GM19468 (cell line): ENCODE measurements around the gene TSHR.
A peak's percentile ranks its signal among the peaks of the same experiment; 100 is the strongest.

Experiments used
- ATAC-seq: cut with Tn5 transposase; IDR thresholded peaks from one replicate; pipeline ENCODE4 v1.9.1; 2021; ENCODE audit warnings: mild to moderate bottlenecking, moderate library complexity, moderate number of reproducible peaks; ENCODE audit not compliant: unreplicated experiment; ENCODE audit errors: extremely low read depth

TSHR gene

DNA sequence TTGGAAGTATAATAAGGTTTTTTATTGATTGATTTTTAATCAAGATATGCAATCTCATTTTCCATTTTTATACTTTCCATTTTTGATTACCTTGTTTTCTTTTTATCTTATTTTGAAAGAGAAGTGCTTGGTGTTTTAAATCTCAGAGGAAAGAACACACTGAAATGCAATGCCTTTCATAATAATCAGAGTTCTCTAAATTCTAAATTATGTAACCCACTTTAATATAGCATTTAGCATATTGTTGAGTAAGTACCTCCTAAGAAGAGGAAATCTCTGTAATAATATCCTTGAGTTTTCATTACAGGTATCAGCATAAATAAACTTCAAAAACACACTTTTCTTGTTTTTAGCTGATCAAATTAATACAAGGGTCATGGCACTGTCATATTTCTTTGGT is 168.4 kb downstream of the TSHR start:
- ATAC-seq, result no peak

DNA sequence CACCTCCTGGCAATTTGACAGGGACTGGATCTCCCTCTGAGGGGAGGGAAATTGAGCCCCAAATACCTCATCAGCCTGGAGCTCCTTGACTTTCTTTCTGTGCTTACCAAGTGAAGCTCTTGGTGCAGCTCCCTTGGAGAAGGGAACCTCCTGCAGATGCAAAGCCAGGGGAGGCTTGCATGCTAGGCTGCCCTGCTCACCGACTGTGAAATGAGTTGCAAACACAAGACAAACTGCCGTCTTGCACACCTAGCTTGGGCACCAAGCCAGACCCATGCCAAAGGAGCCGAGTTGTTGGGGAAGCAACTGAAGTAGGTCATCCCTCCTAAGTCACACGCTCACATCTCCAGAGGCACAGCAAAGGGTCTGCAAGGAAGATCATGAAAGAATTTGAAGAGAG is 170.1 kb downstream of the TSHR start:
- ATAC-seq, result no peak

DNA sequence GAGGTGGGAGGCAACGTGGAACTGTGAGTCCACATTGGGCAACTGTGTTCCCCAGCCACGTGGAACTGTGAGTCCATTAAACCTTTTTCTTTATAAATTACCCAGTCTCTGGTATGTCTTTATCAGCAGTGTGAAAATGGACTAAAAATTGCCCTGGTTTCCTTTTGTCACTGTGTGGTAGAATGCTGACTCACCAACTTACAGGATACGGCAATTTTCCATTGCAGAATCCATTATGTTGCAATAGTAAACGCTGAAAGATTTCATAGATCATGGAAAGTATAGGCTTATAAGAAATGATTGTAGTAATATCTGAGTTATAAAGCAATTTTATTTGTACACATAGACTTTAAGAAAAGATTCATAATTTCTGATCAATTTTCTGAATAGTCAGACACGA is 172.4 kb downstream of the TSHR start:
- ATAC-seq, result no peak

DNA sequence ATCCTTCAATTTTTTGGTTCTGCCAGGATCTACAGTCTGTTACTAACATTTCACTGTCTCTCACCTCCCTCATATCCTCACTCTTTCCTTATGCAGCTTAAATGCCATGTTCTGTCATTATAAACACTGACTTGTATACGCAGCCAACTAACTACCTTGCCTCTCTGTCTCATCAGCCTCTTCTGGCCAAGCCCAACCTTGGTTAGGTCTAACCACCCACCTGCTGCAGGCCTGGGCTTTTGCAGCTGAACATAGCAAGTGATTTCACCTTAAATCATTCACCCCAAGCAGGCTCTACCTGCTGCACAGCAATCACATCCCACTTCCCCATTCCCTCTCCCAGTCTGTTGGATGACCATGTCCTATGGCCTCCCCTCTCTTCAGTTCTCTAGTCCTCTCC is 173.8 kb downstream of the TSHR start:
- no peak for ATAC-seq

DNA sequence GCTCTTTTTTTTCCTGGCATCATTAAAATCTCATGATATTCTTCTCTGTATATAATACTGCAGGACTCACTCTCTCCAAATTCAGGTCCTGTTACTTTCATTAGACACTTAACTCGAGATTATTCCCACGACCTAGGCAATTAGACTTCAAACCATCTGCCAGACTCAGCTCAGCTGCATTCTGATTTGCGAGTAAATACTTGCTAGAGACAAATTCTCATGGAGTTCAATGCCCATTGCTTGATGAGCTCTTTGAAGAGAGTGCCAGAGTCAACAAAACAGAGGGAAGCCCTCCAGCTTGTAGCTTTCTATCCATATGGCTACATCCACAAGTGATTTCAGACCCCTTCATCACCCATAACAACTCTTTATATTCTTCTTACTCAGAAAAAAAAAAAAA is 177.0 kb downstream of the TSHR start:
- no peak for ATAC-seq

DNA sequence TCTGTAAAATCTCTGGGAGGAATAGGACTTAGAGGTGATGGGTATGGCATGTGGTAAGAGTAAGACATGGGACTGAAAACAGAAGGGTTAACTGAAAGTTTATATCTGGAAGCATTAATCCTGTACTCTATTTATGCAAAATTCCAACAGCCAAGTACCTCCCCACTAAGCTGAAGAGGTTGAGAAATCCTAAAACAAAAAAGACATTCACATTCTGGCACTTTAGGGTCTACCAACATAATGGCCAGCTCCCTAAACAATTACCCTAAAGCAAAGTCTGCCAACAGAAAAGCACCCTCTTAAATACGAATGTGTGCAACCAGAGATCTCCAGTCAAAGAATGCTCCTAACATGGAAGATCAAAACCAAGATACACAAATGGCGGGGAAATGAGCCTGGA is 178.0 kb downstream of the TSHR start:
- no peak for ATAC-seq

DNA sequence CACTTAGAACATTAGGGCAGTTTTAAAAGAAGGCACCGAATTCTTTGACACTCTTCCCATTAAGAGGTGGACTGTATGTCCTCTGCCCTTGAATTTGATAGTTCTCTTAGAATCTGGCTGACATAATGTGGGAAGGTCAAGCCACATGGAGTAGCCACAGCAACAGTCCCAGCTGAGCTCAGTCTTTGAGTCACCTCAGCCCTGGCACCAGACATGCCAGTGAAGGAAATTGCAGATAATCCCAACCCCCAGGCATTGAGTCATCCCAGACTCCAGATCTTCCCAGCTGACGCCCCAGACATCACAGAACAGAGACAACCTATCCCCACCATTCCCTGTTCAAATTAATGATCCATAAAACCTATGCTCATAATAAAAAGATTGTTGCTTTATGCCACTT is 181.9 kb downstream of the TSHR start:
- ATAC-seq, result no peak

DNA sequence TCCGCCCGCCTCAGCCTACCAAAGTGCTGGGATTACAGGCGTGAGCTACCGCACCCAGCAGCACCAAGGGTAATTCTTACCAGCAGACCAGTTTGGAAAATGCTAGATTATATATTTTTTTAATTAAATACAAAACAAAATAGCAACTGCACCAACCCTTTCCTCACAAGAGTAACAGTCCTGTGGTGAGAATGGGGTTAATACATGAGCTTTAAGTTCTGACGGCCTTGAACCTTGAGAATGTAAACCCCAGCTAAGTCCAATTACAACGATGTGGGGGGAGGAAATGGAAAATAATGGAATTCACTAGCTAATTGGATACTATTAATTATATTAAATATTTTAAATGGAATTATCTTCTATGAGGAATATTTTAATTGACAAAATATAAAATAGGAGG is 183.0 kb downstream of the TSHR start:
- ATAC-seq, result no peak

DNA sequence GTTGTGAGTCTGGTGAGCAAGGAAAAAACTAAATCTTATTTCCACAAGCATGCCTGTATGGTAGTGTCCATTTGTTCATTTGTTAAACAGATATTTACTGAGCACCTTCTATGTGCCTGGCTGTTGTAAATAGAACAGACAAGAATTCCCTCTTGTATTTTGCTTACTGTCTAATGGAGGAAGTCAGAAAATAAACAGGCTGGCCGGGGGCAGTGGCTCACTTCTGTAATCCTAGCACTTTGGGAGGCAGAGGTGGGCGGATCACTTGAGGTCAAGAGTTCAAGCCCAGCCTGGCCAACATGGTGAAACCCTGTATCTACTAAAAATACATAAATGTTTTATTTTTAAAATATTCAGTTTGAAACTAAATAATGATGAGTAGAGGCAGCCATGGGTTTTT is 186.0 kb downstream of the TSHR start:
- ATAC-seq, result no peak

DNA sequence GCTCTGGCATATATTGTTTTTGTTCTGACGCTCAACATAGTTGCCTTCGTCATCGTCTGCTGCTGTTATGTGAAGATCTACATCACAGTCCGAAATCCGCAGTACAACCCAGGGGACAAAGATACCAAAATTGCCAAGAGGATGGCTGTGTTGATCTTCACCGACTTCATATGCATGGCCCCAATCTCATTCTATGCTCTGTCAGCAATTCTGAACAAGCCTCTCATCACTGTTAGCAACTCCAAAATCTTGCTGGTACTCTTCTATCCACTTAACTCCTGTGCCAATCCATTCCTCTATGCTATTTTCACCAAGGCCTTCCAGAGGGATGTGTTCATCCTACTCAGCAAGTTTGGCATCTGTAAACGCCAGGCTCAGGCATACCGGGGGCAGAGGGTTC is 188.4 kb downstream of the TSHR start:
- ATAC-seq, result no peak

DNA sequence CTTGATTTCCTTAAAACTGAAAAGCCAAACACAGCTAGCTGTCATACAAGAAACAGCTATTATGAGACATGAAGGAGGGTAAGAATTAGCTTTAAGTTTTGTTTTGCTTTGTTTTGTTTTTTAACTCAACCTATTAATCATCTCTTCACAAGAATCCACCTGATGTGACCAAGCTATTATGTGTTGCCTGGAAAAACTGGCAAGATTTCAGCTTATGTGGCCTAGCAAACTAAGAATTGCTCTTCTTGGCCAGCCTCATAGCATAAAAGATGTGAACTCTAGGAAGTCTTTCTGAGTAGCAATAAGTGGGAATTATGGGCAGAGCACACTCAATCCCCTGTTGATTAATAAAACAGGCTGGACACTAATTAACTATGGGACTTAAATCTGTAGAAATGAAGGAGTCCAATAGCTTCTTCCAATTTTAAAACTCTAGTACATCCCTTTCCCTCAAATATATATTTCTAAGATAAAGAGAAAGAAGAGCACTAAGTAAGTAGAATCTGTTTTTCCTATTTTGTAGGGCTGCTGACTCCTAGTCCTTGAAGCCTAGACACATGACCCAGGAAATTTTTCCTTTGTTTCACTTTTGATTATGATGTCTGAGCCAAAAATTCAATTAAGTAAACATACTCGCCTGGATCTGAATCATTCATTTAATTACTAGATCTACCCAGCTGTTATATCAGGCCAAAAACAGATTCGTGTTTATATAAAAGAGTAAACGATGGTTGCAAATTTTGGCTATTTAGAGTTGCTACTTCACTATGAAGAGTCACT is 189.6 kb downstream of the TSHR start:
- no peak for ATAC-seq

DNA sequence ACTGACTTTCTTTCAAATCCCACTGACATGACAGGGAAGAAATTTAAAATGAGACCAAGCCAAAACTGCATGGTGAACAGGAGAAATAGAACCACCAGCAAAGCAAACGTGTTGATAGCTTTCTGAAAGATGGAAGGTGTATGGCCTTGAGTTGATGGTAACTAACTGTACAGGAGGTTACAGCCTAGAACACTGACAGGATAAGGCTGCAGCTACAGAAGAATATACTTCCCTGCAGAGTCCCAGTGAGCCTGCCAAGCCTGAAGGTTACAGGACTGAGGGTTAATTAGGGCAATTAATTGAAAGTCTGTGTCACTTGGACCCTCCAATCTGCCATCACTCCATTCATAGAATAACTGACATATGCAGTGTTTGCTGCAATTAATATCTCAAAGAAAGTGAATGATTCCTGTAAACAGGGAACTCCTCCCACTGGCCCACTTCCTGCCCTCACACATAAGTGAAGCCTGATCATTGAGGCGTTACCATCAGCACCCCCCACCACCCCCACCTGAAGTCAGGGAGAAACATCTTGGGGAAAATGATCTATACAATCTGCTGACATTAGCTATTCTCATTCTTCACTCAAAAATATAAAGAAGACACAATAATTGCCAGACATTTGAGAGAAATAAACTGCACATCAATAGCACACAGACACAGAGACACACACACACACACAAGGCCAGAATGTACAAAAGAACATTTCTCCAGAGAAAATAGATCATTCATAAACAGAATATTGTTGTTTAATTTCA is 191.9 kb downstream of the TSHR start:
- no peak for ATAC-seq

DNA sequence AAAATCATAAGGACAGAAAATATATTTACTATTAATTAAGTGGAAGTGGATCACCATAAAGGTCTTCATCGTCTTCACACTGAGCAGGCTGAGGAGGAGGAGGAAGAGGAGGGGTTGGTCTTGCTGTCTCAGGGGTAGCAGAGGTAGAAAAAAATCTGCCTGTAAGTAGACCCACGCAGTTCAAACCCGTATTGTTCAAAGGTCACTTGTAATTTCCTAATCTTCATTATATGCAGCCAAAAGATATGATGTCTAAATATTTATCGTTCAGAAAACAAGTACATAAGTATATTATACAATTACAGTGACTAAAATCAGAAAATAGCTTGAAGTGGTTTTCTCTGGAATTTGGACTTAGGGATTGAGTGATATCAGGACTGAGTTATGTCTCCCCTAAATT is 193.2 kb downstream of the TSHR start:
- no peak for ATAC-seq

DNA sequence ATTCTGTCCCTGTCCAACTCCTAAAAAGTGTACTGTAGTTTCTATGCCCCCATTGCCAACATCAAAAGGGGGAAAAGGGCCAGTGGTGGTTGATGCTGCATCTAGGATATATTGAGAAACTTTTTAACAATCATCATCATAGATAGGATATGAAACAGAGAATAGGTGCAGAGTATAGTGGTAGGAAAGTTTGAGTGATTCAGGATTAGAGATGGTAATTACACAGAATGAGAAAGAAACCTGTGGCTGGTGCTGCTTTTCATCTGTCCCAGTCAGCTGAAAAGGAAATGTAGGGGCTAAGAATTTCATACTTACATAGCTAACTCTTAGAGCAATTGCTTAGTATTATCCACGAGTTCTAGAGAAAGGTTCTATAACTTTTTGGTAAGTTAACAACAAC is 197.8 kb downstream of the TSHR start:
- no peak for ATAC-seq

DNA sequence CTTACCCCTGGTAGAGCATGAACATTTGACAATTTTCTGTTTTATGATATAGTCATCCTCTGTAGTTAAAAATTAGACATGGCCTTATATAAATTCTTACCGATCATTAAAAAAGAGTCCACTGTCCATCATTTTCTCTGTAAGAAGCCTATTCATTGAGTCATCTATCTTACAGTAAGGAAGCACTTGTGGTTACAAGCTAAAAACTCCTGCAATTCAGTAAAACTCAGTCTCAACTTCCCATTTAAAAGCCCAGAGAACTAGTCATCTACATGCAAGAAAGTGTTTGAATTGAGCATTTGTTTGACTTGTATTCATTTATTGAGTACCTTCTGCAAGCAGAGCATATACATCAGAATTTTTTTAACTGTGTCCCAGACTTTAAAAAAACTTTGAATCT is 202.0 kb downstream of the TSHR start:
- ATAC-seq, result no peak

DNA sequence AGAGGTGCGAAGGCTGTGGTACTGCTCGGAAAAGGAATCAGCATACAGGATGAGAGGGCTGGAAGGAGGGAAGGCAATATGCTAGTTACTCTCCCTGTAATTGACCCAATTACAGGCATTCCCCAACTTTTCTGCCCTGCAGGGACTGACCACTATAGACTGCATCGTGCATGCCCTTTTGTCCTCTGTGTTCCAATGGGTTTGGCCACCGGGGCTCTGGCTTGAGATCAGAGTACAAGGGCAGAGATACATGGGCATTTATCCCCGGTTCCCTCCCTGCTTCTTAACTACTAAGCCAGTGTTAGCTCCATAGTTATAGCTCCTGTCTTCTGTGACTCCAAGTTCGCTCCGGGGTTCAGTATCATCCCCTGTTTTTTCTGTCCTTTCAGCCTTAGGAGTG is 205.7 kb downstream of the TSHR start:
- no peak for ATAC-seq

DNA sequence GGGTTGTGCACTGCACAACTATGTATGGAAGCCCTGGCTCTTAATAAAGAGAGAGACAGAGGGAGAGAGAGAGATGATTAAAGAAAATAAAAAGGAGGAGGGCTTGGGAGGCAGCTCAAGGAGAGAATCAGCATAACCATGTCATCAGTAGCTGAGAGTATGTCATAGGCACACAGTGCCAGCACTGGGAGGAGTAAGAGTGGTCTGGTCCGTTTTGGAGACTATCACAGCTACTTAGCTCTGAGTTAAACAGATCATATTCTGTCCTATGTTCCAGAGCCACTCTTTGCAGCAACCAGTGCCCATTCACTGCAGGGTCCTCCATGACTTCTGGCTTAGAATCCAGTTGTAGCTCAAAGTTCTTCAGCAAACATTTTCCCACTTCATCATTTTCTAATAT is 206.3 kb downstream of the TSHR start:
- no peak for ATAC-seq

DNA sequence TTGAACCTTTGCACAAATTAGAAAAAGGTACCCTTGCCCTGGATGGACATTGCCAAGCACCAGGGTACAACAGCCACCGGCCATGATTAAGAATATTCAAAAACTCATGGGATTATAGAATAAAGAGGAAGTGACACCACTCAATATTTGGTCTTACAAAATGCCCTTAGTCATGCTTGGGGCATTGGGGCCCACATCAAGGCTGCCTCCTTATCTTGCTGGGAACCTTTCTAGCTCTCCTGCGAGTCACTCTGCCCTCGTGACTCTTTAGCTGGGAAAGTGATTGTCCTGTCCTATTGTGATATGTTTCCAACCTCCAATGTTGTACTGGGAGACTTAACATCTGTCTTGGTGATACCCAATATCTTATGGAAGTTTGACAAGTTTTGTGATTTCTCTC is 207.5 kb downstream of the TSHR start:
- no peak for ATAC-seq

DNA sequence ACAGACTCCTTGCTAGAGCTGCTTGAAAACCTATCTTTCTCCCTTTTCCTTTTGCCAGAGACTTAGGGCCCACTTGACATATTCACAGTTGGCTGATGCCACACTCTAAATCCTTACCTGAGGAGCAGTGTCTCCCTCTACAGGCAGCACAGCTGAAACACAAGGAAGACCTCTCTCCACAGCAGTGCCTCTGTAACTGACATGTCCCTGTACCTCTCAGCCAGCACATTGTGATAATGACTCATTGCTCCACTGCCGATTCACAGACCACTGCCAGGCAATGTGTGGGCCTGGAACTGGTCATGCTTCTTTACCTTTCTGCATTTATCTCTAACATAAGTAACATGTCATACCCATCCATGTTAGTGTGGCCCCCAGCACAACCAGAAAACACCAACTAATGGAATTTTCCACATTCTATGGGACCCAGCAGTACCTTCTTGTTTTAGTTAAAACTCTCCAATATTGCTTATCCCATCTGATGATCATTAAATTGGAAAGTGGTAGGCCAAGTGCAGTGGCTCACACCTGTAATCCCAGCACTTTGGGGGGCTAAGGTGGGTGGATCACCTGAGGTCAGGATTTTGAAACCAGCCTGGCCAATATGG is 208.8 kb downstream of the TSHR start:
- ATAC-seq, result peak; percentile 76

DNA sequence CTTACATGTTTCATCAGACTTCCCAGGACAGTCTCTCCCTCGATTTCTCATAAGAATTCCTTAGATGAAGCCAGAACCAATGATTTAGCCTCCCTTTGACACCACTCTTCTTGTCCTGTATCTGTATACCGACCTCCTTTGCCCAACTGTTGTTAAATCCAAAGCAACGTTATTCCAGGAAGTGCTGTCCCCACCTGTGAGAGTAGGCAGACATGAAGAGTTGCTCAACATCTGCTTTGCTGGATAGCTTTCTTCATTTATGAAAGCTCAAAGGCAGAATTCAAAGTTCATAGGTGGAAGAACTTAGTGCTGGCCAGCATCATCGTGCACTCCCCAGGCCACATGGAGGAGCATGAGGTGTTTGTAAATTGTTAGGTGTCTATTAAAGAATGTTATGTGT is 209.8 kb downstream of the TSHR start:
- ATAC-seq, result no peak

DNA sequence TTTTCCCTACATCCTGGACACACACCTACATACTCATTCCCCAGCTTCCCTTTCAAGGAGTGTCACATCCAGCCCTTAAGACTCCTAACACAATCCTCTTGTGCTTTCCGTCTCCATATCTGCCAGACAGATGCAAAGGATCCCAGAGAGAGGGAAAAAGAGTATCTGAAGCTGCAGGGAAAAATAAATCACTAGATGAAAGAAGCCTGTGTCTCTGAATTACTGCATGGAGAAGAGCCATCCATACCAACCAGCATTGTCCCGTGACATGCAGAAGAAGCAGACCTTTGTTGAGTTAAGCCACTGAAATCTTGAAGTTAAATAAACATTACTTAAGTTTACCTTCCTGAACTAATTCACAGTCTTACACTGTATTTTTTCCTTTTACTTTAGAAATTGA is 210.7 kb downstream of the TSHR start:
- ATAC-seq, result no peak

DNA sequence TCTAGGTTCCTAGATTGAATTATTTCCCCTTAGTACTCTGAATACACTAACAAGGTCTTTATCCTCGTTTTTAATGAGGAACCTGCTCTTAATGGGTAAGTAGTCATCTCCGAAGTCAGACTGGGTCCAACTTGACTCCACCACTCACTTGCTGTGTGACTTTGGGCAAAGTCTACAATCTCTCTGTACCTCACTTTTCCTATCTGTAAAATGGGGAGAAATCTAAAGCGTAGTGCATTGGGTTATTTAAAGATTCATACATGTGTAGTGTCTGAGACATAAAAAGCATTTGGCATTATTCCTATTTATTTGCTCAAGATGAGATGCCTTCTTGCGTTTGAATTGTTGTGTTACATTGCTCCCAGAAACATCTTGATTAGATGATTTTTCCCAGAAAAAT is 213.8 kb downstream of the TSHR start:
- no peak for ATAC-seq
